WTC11 (cell line): ENCODE measurements around the gene B3GAT3. TPM values are rescaled to one million over a fixed set of nuclear protein-coding genes. Genes with fewer than 3 reads are reported as not detected.

ENCODE experiments used
- ATAC-seq: fragments of 200-7000 bp; cut with Tn5 transposase; 2 replicates; pipeline ENCODE4 v1.10.0; 2021; ENCODE audit warnings: mild to moderate bottlenecking, moderate library complexity
- CTCF ChIA-PET: fragments of 300-600 bp; sonication (Branson Sonifier 250); formaldehyde crosslinking; loops from one replicate; lab custom pipeline; 2021; ENCODE audit warnings: antibody characterized with exemption; lab: Charles Lee
- POLR2A ChIA-PET: fragments of 350-600 bp; sonication (Branson Sonifier 250); formaldehyde crosslinking; loops from one replicate; lab custom pipeline; 2021; ENCODE audit warnings: antibody characterized with exemption; lab: Charles Lee
- DNase-seq: peaks from one replicate; pipeline ENCODE4 v3.0.0; 2021; ENCODE audit warnings: low spot score
- H3K27ac Mint-ChIP-seq: 2 replicates; pipeline ENCODE4 v1.8.0; 2021; ENCODE audit warnings: mixed read lengths
- H3K27me3 Mint-ChIP-seq: 2 replicates; pipeline ENCODE4 v1.8.0; 2021; ENCODE audit warnings: low read depth, mild to moderate bottlenecking, moderate library complexity, mixed read lengths
- H3K36me3 Mint-ChIP-seq: 2 replicates; pipeline ENCODE4 v1.8.0; 2021; ENCODE audit warnings: mixed read lengths
- H3K4me1 Mint-ChIP-seq: 2 replicates; pipeline ENCODE4 v1.8.0; 2022; ENCODE audit warnings: mixed read lengths
- H3K4me3 Mint-ChIP-seq: 2 replicates; pipeline ENCODE4 v1.8.0; 2021; ENCODE audit warnings: mild to moderate bottlenecking, moderate library complexity, mixed read lengths
- H3K9me3 Mint-ChIP-seq: 2 replicates; pipeline ENCODE4 v1.8.0; 2021; ENCODE audit warnings: mixed read lengths
- ATF1 ChIP-seq: sonication (generic); formaldehyde crosslinking; IDR thresholded peaks from 2 replicates; pipeline ENCODE4 v1.8.1; 2023; ENCODE audit warnings: mild to moderate bottlenecking, moderate library complexity, missing genetic modification reagents
- E2F4 ChIP-seq: sonication (generic); formaldehyde crosslinking; IDR thresholded peaks from 2 replicates; pipeline ENCODE4 v1.8.1; 2022; ENCODE audit warnings: low read depth, mild to moderate bottlenecking, moderate library complexity, missing genetic modification reagents, borderline replicate concordance
- ESRRA ChIP-seq: sonication (generic); formaldehyde crosslinking; IDR thresholded peaks from 2 replicates; pipeline ENCODE4 v1.8.1; 2022; ENCODE audit warnings: mild to moderate bottlenecking, missing genetic modification reagents, borderline replicate concordance
- FOXK1 ChIP-seq: sonication (generic); formaldehyde crosslinking; IDR thresholded peaks from 2 replicates; pipeline ENCODE4 v1.8.0; 2022; ENCODE audit warnings: mild to moderate bottlenecking, moderate library complexity, missing genetic modification reagents
- FOXP1 ChIP-seq: sonication (generic); formaldehyde crosslinking; IDR thresholded peaks from 2 replicates; pipeline ENCODE4 v1.8.0; 2022; ENCODE audit warnings: missing genetic modification reagents, mild to moderate bottlenecking, moderate library complexity, borderline replicate concordance
- FOXP4 ChIP-seq: sonication (generic); formaldehyde crosslinking; IDR thresholded peaks from 2 replicates; pipeline ENCODE4 v1.8.0; 2022; ENCODE audit warnings: mild to moderate bottlenecking, missing genetic modification reagents
- GRHL2 ChIP-seq: fragments of 250-450 bp; sonication (Bioruptor Pico); IDR thresholded peaks from 2 replicates; pipeline ENCODE4 v1.8.0; 2022; ENCODE audit warnings: mild to moderate bottlenecking, moderate library complexity; ENCODE audit not compliant: insufficient replicate concordance, severe bottlenecking
- HMGA2 ChIP-seq: fragments of 250-450 bp; sonication (Bioruptor Pico); IDR thresholded peaks from 2 replicates; pipeline ENCODE4 v1.4.0; 2021; ENCODE audit warnings: mild to moderate bottlenecking, moderate library complexity
- IRF1 ChIP-seq: sonication (generic); formaldehyde crosslinking; IDR thresholded peaks from 2 replicates; pipeline ENCODE4 v1.8.0; 2023; ENCODE audit warnings: missing genetic modification reagents
- MAX ChIP-seq: sonication (generic); formaldehyde crosslinking; IDR thresholded peaks from 2 replicates; pipeline ENCODE4 v1.8.0; 2022; ENCODE audit warnings: mild to moderate bottlenecking, missing genetic modification reagents
- MYBL2 ChIP-seq: sonication (generic); formaldehyde crosslinking; IDR thresholded peaks from 2 replicates; pipeline ENCODE4 v1.8.1; 2023; ENCODE audit warnings: mild to moderate bottlenecking, moderate library complexity, missing genetic modification reagents
- NFYB ChIP-seq: sonication (generic); formaldehyde crosslinking; conservative IDR thresholded peaks from 2 replicates; pipeline ENCODE4 v1.8.0; 2022; ENCODE audit warnings: low read depth, missing genetic modification reagents
- NR1H2 ChIP-seq: sonication (generic); formaldehyde crosslinking; IDR thresholded peaks from 2 replicates; pipeline ENCODE4 v1.9.0; 2021; ENCODE audit warnings: mild to moderate bottlenecking, moderate library complexity, missing genetic modification reagents
- NR2C2 ChIP-seq: sonication (generic); formaldehyde crosslinking; IDR thresholded peaks from 2 replicates; pipeline ENCODE4 v1.8.0; 2022; ENCODE audit warnings: mild to moderate bottlenecking, missing genetic modification reagents
- PRDM15 ChIP-seq: sonication (generic); formaldehyde crosslinking; IDR thresholded peaks from 2 replicates; pipeline ENCODE4 v1.8.0; 2022; ENCODE audit warnings: missing genetic modification reagents
- PREB ChIP-seq: sonication (generic); formaldehyde crosslinking; IDR thresholded peaks from 2 replicates; pipeline ENCODE4 v1.8.1; 2022; ENCODE audit warnings: mild to moderate bottlenecking, missing genetic modification reagents, moderate library complexity, borderline replicate concordance
- SOX15 ChIP-seq: fragments of 250-450 bp; sonication (Bioruptor Pico); IDR thresholded peaks from 2 replicates; pipeline ENCODE4 v1.9.0; 2021; ENCODE audit warnings: mild to moderate bottlenecking
- TEAD1 ChIP-seq: sonication (generic); formaldehyde crosslinking; IDR thresholded peaks from 2 replicates; pipeline ENCODE4 v1.8.0; 2022; ENCODE audit warnings: mild to moderate bottlenecking, missing genetic modification reagents
- TEAD4 ChIP-seq: sonication (generic); formaldehyde crosslinking; IDR thresholded peaks from 2 replicates; pipeline ENCODE4 v1.8.0; 2022; ENCODE audit warnings: mild to moderate bottlenecking, missing genetic modification reagents
- ZNF121 ChIP-seq: sonication (generic); formaldehyde crosslinking; IDR thresholded peaks from 2 replicates; pipeline ENCODE4 v1.8.0; 2023; ENCODE audit warnings: missing genetic modification reagents
- ZNF263 ChIP-seq: sonication (generic); formaldehyde crosslinking; IDR thresholded peaks from 2 replicates; pipeline ENCODE4 v1.8.1; 2022; ENCODE audit warnings: low read depth, mild to moderate bottlenecking, moderate library complexity, missing genetic modification reagents
- ZSCAN18 ChIP-seq: fragments of 250-450 bp; sonication (Bioruptor Pico); IDR thresholded peaks from 2 replicates; pipeline ENCODE4 v2.1.2; 2022; ENCODE audit warnings: mild to moderate bottlenecking, moderate library complexity
- total RNA-seq: library from RNA; stranded (reverse); gene quantifications from 3 replicates; pipeline ENCODE4 v1.2.3, GENCODE V29; 2021

B3GAT3 gene
- total RNA-seq, 1 experiment from 2014 or later: 43.9 TPM

GRCh38 chr11:62601372-62602140 is 20.2 kb downstream of the B3GAT3 start, which contains the start of gene MTA2 (continued):
- peak; percentile 9; the same call in 1 of the 2 replicates for TF ChIP-seq FOXP4 (CRISPR knock-in tag)
- 0 out of 2 replicates have a peak, but pooled peaks have one; percentile 45 for TF ChIP-seq ESRRA (CRISPR knock-in tag)
- no peak for TF ChIP-seq TEAD4 (CRISPR knock-in tag)
- TF ChIP-seq GRHL2 (CRISPR knock-in tag): no peak
- TF ChIP-seq NR2C2 (CRISPR knock-in tag): no peak
- TF ChIP-seq E2F4 (CRISPR knock-in tag): peak; percentile 77; the same call in 1 of the 2 replicates
- TF ChIP-seq ATF1 (CRISPR knock-in tag): no peak
- no peak for TF ChIP-seq IRF1 (CRISPR knock-in tag)
- no peak for TF ChIP-seq HMGA2 (CRISPR knock-in tag)
- TF ChIP-seq ZSCAN18 (CRISPR knock-in tag): no peak
- TF ChIP-seq MAX (CRISPR knock-in tag): no peak; the same call in 1 of the 2 replicates
- no peak for TF ChIP-seq NR1H2 (CRISPR knock-in tag)
- no peak for TF ChIP-seq NFYB

GRCh38 chr11:62601122-62601371 is 20.7 kb downstream of the B3GAT3 start:
- Mint-ChIP-seq H3K27me3 (peaks cover 26% of the 10 kb centered on the region), H3K27ac (no peak overlapping the region), H3K36me3 (peaks cover 45% of the 10 kb centered on the region), H3K4me1 (peaks cover 43% of the 10 kb centered on the region), H3K4me3 (peak overlapping the region; percentile 91)
- ATAC-seq (no peak), DNase-seq (no peak)
- ChIA-PET POLR2A (interaction anchor here (0.6 to 3.1 kb wide), 15 partner anchors 9 to 251 kb away, joined by 3 to 53 read pairs (median 6); partner anchors contain the start of genes B3GAT3, BSCL2, C11orf98 and CSKMT), CTCF (interaction anchor here (0.9 to 8.9 kb wide), 10 partner anchors 8 to 206 kb away, joined by 3 to 74 read pairs (median 6); partner anchors contain the start of genes BSCL2, EML3, GNG3 and ROM1)
- TF ChIP-seq TEAD1 (CRISPR knock-in tag) (no peak), FOXP1 (CRISPR knock-in tag) (no peak), FOXK1 (no peak), ZNF263 (CRISPR knock-in tag) (no peak), PRDM15 (CRISPR knock-in tag) (no peak), SOX15 (CRISPR knock-in tag) (no peak), MYBL2 (CRISPR knock-in tag) (no peak; the same call in 1 of the 2 replicates), ZNF121 (CRISPR knock-in tag) (no peak), PREB (no peak)
- TF ChIP-seq, all 79 proteins: peak for 0
- H3K9me3 Mint-ChIP-seq: no peaks in the 10 kb centered on the region
